NT2/D1 (cell line): ENCODE data around the gene SAMD7.

Source experiments
- DNase-seq: peaks from one replicate; pipeline ENCODE4 v3.0.0-alpha.2; 2011; ENCODE audit warnings: low read depth, low spot score
- H3K27me3 ChIP-seq: 2 replicates; pipeline ENCODE4 v1.6.0; 2011; ENCODE audit warnings: mild to moderate bottlenecking; ENCODE audit not compliant: insufficient read length, insufficient read depth
- H3K36me3 ChIP-seq: 2 replicates; pipeline ENCODE4 v1.6.1; 2011; ENCODE audit warnings: mild to moderate bottlenecking, low read length, mixed read lengths; ENCODE audit not compliant: insufficient read depth, insufficient read length
- H3K4me1 ChIP-seq: 2 replicates; pipeline ENCODE4 v1.5.1; 2011; ENCODE audit not compliant: insufficient read depth, insufficient read length
- H3K4me3 ChIP-seq: 2 replicates; pipeline ENCODE4 v1.5.1; 2011; ENCODE audit warnings: low read depth; ENCODE audit not compliant: insufficient read length
- H3K9ac ChIP-seq: 2 replicates; pipeline ENCODE4 v1.6.0; 2011; ENCODE audit warnings: low read depth; ENCODE audit not compliant: insufficient read length
- H3K9me3 ChIP-seq: 2 replicates; pipeline ENCODE4 v1.5.1; 2011; ENCODE audit warnings: mild to moderate bottlenecking, low read length; ENCODE audit not compliant: insufficient read depth
- SUZ12 ChIP-seq: IDR thresholded peaks from 2 replicates; pipeline ENCODE4 v1.6.1; 2011; ENCODE audit not compliant: insufficient read length, insufficient read depth; ENCODE audit errors: extremely low read depth
- YY1 ChIP-seq: IDR thresholded peaks from 2 replicates; pipeline ENCODE4 v1.6.1; 2011; ENCODE audit not compliant: insufficient read length, insufficient read depth
- ZNF274 ChIP-seq: IDR thresholded peaks from 2 replicates; pipeline ENCODE4 v1.6.1; 2011; ENCODE audit warnings: mild to moderate bottlenecking, low read depth, low read length

SAMD7 gene, protein sequence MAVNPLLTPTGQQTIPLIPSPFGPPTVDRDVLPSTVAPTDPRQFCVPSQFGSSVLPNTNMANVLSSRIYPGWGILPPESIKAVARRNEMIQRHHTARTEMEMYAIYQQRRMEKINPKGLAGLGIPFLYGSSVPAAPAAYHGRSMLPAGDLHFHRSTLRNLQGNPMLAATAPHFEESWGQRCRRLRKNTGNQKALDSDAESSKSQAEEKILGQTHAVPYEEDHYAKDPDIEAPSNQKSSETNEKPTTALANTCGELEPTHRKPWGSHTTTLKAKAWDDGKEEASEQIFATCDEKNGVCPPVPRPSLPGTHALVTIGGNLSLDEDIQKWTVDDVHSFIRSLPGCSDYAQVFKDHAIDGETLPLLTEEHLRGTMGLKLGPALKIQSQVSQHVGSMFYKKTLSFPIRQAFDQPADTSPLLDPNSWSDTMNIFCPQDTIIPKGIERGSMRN

DNA sequence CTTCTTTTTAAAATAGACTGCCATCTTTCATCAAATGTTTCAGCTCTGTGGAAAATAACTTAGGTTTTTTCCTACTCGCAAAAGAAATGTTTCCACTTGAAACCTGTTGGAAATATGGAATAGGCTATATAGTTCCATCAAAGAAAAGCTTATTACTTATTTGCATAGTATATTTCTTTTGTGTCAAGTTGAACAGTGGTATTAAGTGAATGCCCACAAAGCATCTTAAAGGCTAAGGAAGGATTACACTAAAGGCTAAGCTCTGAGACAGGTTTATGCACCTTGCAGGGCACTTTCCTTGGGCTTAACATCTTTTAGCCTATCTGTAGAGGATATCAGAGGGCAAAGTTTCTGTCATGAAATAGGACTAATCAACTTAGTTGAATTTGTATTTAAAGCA lies at the start of gene SAMD7:
Gene SAMD7 (plus strand): TSS at position 301 of the 400 bp plus-strand sequence. CDS start 7,927 bp downstream, outside the sequence.
- no peaks in the 10 kb centered on the region for H3K27me3 ChIP-seq
- no peaks in the 10 kb centered on the region for H3K36me3 ChIP-seq
- H3K4me1 ChIP-seq, result no peaks in the 10 kb centered on the region
- no peak within 1 kb of the TSS for H3K4me3 ChIP-seq
- TF ChIP-seq SUZ12 (no peak), ZNF274 (no peak), YY1 (no peak)
- no peak within 1 kb of the TSS for H3K9ac ChIP-seq
- no peak for DNase-seq
- no peaks in the 10 kb centered on the region for H3K9me3 ChIP-seq

DNA sequence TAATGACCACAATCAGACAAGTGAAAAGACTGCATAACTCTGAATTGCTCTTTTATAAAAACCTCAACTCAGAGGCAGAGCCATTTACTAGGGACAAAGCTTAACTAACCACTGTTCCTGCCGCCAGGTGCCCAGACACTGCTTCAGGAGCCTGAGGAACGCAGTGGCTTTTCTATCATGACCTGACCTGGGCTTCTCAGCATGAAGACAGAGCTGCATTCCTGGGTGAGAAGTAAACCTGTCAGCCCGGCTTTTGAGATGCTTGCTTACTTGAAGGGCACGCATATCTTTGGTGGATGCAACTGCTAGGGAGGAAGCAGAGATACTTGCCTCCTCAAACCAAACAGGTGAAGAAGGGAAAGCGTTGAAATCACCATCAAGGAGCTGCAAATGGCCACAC lies 49.5 kb upstream of the SAMD7 start:
- Histone ChIP-seq H3K27me3 (no peaks in the 10 kb centered on the region), H3K4me1 (no peaks in the 10 kb centered on the region), H3K9ac (no peak overlapping the region), H3K36me3 (no peaks in the 10 kb centered on the region), H3K9me3 (no peaks in the 10 kb centered on the region), H3K4me3 (no peak overlapping the region)
- DNase-seq, result peak; percentile 27
- TF ChIP-seq ZNF274 (no peak), SUZ12 (no peak), YY1 (no peak)

DNA sequence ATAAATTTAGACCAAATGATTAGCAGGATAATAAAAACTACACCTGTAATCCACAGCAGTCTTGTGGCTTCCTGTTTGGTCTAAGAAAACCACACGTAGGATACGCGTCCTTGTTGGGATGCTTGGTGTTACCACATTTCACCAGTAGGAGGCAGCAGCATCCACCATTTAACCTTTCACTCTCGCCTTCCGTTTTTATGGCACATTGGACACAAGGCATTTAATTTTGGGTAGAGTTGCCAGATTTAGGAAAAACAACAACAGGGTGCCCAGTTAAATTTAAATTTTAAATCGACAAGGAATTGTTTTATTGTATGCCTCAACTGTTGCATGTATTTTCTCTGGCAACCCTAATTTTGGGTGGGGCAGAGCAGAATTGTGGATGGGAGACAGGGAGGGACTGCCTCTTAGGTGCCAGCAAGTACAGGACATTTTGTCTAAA lies 47.9 kb upstream of the SAMD7 start:
- no peaks in the 10 kb centered on the region for H3K9me3 ChIP-seq
- H3K36me3 ChIP-seq, result no peaks in the 10 kb centered on the region
- no peak overlapping the region for H3K4me3 ChIP-seq
- no peak for TF ChIP-seq SUZ12
- no peak for TF ChIP-seq YY1
- TF ChIP-seq ZNF274, result no peak
- peak; percentile 77 for DNase-seq
- H3K9ac ChIP-seq, result no peak overlapping the region
- H3K4me1 ChIP-seq, result no peaks in the 10 kb centered on the region
- no peaks in the 10 kb centered on the region for H3K27me3 ChIP-seq

DNA sequence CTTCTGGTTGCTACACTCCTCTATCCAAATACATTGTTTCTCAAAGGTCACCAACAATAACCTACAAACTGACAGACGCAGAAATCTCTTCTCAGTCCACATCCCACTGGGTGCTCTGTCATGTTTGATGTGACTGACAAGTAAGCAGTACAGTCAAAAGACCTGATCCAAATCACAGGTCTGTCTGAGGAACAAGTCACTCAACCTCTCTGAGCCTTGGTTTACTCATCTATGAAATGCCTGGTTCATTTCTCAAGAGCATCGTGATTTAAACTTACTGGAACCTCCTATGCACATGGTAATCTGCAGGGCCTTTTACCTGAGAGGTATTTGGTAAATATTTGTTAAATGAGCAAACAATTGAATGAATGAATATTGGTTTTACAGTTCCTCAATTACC lies 47.1 kb upstream of the SAMD7 start:
- H3K4me3 ChIP-seq, result no peak overlapping the region
- no peaks in the 10 kb centered on the region for H3K36me3 ChIP-seq
- H3K27me3 ChIP-seq, result no peaks in the 10 kb centered on the region
- no peaks in the 10 kb centered on the region for H3K4me1 ChIP-seq
- no peak for DNase-seq
- H3K9ac ChIP-seq, result no peak overlapping the region
- TF ChIP-seq SUZ12 (no peak), ZNF274 (no peak), YY1 (no peak)
- H3K9me3 ChIP-seq, result no peaks in the 10 kb centered on the region

DNA sequence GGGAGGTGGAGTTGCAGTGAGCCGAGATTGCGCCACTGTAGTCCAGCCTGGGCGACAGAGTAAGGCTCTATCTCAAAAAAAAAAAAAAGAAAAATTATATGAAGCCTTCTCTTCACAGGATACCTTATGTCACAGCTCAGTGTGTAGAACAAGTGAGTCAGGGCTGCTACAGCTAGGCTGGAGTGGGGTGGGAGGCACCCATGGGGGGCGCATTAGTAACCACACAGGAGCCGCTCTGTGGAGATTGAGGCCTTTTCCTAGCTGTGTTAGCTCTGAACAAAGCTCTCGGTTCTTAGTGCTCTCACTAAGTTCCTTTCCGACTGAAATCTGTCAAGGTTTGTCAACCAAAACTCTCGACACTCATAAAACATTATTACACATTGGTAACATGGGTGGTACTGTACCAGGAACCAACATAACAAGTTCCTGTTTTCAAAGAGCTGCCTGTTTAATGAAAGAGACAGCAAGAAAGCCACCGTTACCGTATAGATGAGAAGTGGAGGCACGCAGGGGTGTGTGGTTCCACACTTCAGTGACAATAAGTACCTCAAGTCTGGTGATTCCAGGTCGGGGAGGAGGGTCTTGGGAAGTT lies 46.1 kb upstream of the SAMD7 start:
- Histone ChIP-seq H3K27me3 (no peaks in the 10 kb centered on the region), H3K9ac (no peak overlapping the region), H3K9me3 (no peaks in the 10 kb centered on the region), H3K4me1 (no peaks in the 10 kb centered on the region), H3K4me3 (no peak overlapping the region), H3K36me3 (no peaks in the 10 kb centered on the region)
- TF ChIP-seq YY1 (no peak), SUZ12 (no peak), ZNF274 (no peak)
- DNase-seq, result no peak

DNA sequence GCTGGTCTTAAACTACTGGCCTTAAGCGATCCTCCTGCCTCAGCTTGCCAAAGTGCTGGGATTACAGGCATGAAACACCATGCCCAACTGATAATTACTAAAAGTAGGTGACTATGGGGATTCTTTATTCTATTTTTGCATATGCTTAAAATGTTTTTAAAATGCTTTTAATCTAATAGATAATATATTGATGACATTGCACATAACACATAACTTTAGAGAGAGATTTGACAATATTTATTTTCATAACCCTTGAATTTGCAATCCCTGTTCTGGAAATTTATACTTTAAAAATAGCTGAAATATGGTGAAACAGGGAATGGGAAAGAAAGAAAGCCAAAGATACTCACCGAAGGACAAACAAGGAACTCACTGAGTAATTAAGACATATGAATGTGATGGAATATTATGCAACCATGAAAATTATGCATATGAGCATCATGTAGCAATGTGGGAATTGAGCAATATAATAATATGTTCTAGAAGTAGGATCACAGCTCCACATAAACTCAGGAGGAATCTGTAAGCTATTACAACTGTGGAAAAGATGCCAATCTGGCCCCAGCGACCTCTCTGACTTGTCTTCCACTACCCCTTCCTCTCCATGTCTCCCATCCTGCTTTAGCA lies 43.7 kb upstream of the SAMD7 start:
- H3K4me1 ChIP-seq, result no peaks in the 10 kb centered on the region
- H3K27me3 ChIP-seq, result no peaks in the 10 kb centered on the region
- no peak for DNase-seq
- no peaks in the 10 kb centered on the region for H3K36me3 ChIP-seq
- no peak overlapping the region for H3K4me3 ChIP-seq
- no peak overlapping the region for H3K9ac ChIP-seq
- no peak for TF ChIP-seq SUZ12
- TF ChIP-seq YY1, result no peak
- no peak for TF ChIP-seq ZNF274
- no peaks in the 10 kb centered on the region for H3K9me3 ChIP-seq

DNA sequence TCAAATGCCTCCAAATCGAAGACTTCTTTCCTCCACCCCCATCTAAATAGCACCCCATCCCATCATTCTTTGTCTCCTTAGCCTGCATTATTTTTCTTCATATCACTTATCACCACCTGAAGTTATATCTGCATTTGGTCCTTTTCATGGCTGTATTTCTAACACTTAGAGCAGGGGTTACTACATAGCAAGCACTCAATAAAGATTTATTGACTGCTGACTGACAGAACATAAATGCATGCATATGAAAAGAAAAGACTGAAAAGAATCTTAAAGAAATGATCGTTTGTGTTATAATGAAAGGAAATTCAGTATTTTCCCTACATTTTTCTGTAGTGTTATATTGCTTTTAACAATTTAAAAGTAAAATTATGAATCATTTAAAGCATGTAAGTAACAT lies 43.0 kb upstream of the SAMD7 start:
- Histone ChIP-seq H3K36me3 (no peaks in the 10 kb centered on the region), H3K4me3 (no peak overlapping the region), H3K9me3 (no peaks in the 10 kb centered on the region), H3K9ac (no peak overlapping the region), H3K4me1 (no peaks in the 10 kb centered on the region), H3K27me3 (no peaks in the 10 kb centered on the region)
- TF ChIP-seq SUZ12, result no peak
- no peak for DNase-seq
